Keratinocyte (primary cell): ENCODE results near the gene ROR2. TPM values are rescaled to one million over a fixed set of nuclear protein-coding genes. Genes with fewer than 3 reads are reported as not detected.
"Not testable (repeated sequence)": the region's sequence is repeated elsewhere in the genome, so short reads cannot be mapped to it uniquely, and the experiment has no call there.

Experiments
- DNase-seq: peaks from one replicate; pipeline ENCODE4 v3.0.0-alpha.2; 2011; ENCODE audit warnings: low read depth, missing footprints, low spot score
- FAIRE-seq: peaks from 2 replicates; lab custom pipeline; 2011; peaks lifted over from hg19 to GRCh38; lab: Jason Lieb, UNC
- H2AFZ ChIP-seq: 2 replicates; pipeline ENCODE4 v1.6.0; 2012; ENCODE audit warnings: low read length, control low read depth, inconsistent platforms; ENCODE audit not compliant: control insufficient read depth
- H3K27ac ChIP-seq: 2 replicates; pipeline ENCODE4 v1.5.1; 2011; ENCODE audit warnings: low read length; ENCODE audit not compliant: control insufficient read depth, insufficient read depth
- H3K27me3 ChIP-seq: 3 replicates; pipeline ENCODE4 v1.6.0; 2011; ENCODE audit warnings: low read length; ENCODE audit not compliant: control insufficient read depth, insufficient read depth; ENCODE audit errors: extremely low read depth
- H3K36me3 ChIP-seq, 2 experiments: 2 replicates in 1 of 2; 3 replicates in 1 of 2; pipeline ENCODE4 v1.5.1; 2011; ENCODE audit warnings: low read length in 2 of 2, mild to moderate bottlenecking in 1 of 2; ENCODE audit not compliant: control insufficient read depth in 2 of 2, insufficient read depth in 2 of 2; ENCODE audit errors: extremely low read depth in 1 of 2
- H3K4me1 ChIP-seq: 3 replicates; pipeline ENCODE4 v1.5.1; 2011; ENCODE audit warnings: low read length; ENCODE audit not compliant: control insufficient read depth, insufficient read depth; ENCODE audit errors: extremely low read depth
- H3K4me2 ChIP-seq: 3 replicates; pipeline ENCODE4 v1.6.0; 2011; ENCODE audit warnings: low read depth, low read length; ENCODE audit not compliant: control insufficient read depth, insufficient read depth; ENCODE audit errors: extremely low read depth
- H3K4me3 ChIP-seq, 3 experiments: fragments of 200-600 bp in 1 of 3; sonication (generic) in 1 of 3; 2 replicates in 2 of 3; 3 replicates in 1 of 3; pipeline ENCODE4 v1.5.1; 2011 to 2016; ENCODE audit warnings: low read length in 3 of 3, mild to moderate bottlenecking in 3 of 3, control low read depth in 2 of 3, inconsistent platforms in 1 of 3, low read depth in 1 of 3, mixed read lengths in 1 of 3, mixed run types in 1 of 3, moderate library complexity in 1 of 3; ENCODE audit not compliant: control insufficient read depth in 2 of 3, insufficient read depth in 2 of 3; ENCODE audit errors: extremely low read depth in 1 of 3
- H3K79me2 ChIP-seq: 2 replicates; pipeline ENCODE4 v1.6.0; 2012; ENCODE audit warnings: low read length; ENCODE audit not compliant: control insufficient read depth, insufficient read depth
- H3K9ac ChIP-seq: 3 replicates; pipeline ENCODE4 v1.6.0; 2011; ENCODE audit warnings: low read length; ENCODE audit not compliant: control insufficient read depth, insufficient read depth; ENCODE audit errors: extremely low read depth
- H3K9me1 ChIP-seq: 3 replicates; pipeline ENCODE4 v1.6.0; 2011; ENCODE audit warnings: low read length; ENCODE audit not compliant: control insufficient read depth, insufficient read depth; ENCODE audit errors: extremely low read depth
- H3K9me3 ChIP-seq: 2 replicates; pipeline ENCODE4 v1.5.1; 2012; ENCODE audit warnings: low read depth, low read length; ENCODE audit not compliant: control insufficient read depth
- H4K20me1 ChIP-seq: 3 replicates; pipeline ENCODE4 v1.6.0; 2011; ENCODE audit warnings: low read length; ENCODE audit not compliant: control insufficient read depth, insufficient read depth; ENCODE audit errors: extremely low read depth
- CTCF ChIP-seq, 3 experiments: IDR thresholded peaks in 1 of 3; conservative IDR thresholded peaks in 1 of 3; optimal IDR thresholded peaks in 1 of 3; 2 replicates in 2 of 3; 3 replicates in 1 of 3; pipeline versions ENCODE3 to v1.5.1; 2011; ENCODE audit warnings: low read length in 3 of 3, mild to moderate bottlenecking in 3 of 3, moderate library complexity in 2 of 3, control low read depth in 1 of 3, inconsistent platforms in 1 of 3; ENCODE audit not compliant: insufficient read depth in 2 of 3; ENCODE audit errors: extremely low read depth in 1 of 3
- EZH2 ChIP-seq: IDR thresholded peaks from one replicate; pipeline ENCODE4 v1.6.1; 2012; ENCODE audit warnings: inconsistent platforms, mild to moderate bottlenecking, low read length, moderate library complexity
- dilution Hi-C: fragments of 300-500 bp; cut with MboI; formaldehyde crosslinking; loops from one replicate; pipeline ENCODE4 v1.7.0; 2020; ENCODE audit warnings: low sequenced_read_pairs; ENCODE audit not compliant: extremely low pct_ligation_motif_present
- polyA plus RNA-seq, 5 experiments: library from polyadenylated mRNA; depleted of rRNA in 3 of 5; stranded (reverse) in 3 of 5; stranded (forward) in 1 of 5; unstranded in 1 of 5; fragments of >200 nt; gene quantifications; 1 replicate in 1 of 5; 2 replicates in 3 of 5; 3 replicates in 1 of 5; pipeline versions ENCODE4 v1.2.1 to v1.2.3, GENCODE V29; 2011 to 2012; ENCODE audit warnings: missing spikeins in 2 of 5, low read depth in 1 of 5, low replicate concordance in 1 of 5

ROR2 gene
- polyA plus RNA-seq, 1 donor (not counting 4 experiments of a cell fraction or from before 2014, with no cell fraction given) = 0.22 TPM

- FAIRE-seq (no peak), DNase-seq (no peak)
- Histone ChIP-seq H3K9ac (no peak overlapping the region), H4K20me1 (no peaks in the 10 kb centered on the region), H3K27ac (no peak overlapping the region), H3K9me3 (no peaks in the 10 kb centered on the region), H3K9me1 (no peaks in the 10 kb centered on the region), H3K79me2 (no peaks in the 10 kb centered on the region), H3K27me3 (no peaks in the 10 kb centered on the region), H2AFZ (no peak overlapping the region), H3K36me3 (no peaks in the 10 kb centered on the region), H3K4me1 (no peaks in the 10 kb centered on the region), H3K4me2 (no peak overlapping the region), H3K4me3 (no peak overlapping the region)
- dilution Hi-C loops = no loop called here
- no peak for TF ChIP-seq EZH2
- no peak for TF ChIP-seq CTCF (optimal IDR thresholded peaks at IDR 0.05 in 1 of 3, IDR thresholded peaks at IDR 0.05 in 1 of 3, conservative IDR thresholded peaks at IDR 0.05 in 1 of 3; ENCODE audit: extremely low read depth in 1 of 3, insufficient read depth in 2 of 3, low read length in 3 of 3)
Measured at GRCh38 chr9:91985692-91986091, 35.7 kb upstream of the ROR2 start.

DNA sequence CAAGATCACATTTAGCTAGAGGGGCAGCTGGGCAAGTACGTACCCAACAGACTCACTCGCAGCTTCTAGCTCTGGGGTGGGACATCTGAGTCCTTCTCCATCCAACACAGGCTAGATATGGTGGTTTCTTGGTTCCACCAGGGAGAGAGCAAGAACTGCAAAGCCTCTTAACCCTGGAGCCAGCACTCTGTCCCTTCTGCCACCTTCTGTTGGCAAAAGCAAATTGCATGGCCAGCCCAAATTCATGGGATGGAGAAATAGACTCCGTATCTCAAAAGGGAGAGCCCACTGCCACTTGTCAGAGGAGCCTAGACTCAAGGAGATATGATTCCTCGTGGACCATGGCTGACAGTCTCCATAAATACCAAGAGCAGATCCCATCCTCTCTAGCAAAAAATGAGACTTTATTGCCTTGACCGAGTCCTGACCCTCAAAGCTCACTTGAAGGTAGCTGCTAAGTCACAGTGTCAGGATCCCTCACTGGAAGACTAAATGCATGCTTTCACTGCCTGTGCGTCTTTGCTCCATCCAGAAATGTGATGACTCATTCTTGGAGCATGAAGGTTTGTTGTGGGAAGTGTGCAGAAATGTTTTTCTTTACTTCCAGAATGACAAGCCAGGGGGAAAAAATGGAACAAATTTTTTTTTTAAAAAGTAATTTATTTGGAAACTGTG lies 28.8 kb upstream of the ROR2 start:
- H3K9ac ChIP-seq = no peak overlapping the region
- DNase-seq (no peak), FAIRE-seq (peak; percentile 34)
- dilution Hi-C loops = no loop called here
- no peak overlapping the region for H3K4me2 ChIP-seq
- no peaks in the 10 kb centered on the region for H3K9me3 ChIP-seq
- peaks cover 6% of the 10 kb centered on the region for H3K4me1 ChIP-seq
- H2AFZ ChIP-seq = no peak overlapping the region
- no peak overlapping the region for H3K27ac ChIP-seq
- H3K9me1 ChIP-seq = no peaks in the 10 kb centered on the region
- no peak overlapping the region for H3K4me3 ChIP-seq
- H3K27me3 ChIP-seq = no peaks in the 10 kb centered on the region
- H3K79me2 ChIP-seq = no peaks in the 10 kb centered on the region
- no peaks in the 10 kb centered on the region for H4K20me1 ChIP-seq
- no peaks in the 10 kb centered on the region for H3K36me3 ChIP-seq
- TF ChIP-seq EZH2 (no peak), CTCF (optimal IDR thresholded peaks at IDR 0.05 in 1 of 3, IDR thresholded peaks at IDR 0.05 in 1 of 3, conservative IDR thresholded peaks at IDR 0.05 in 1 of 3; ENCODE audit: extremely low read depth in 1 of 3, insufficient read depth in 2 of 3, low read length in 3 of 3) (peak; percentile 10 to 20 (median 19))

- H3K4me1 ChIP-seq, H3K79me2 ChIP-seq, H3K9me3 ChIP-seq, FAIRE-seq, H3K9ac ChIP-seq, H3K27ac ChIP-seq, H3K27me3 ChIP-seq, dilution Hi-C loops, H4K20me1 ChIP-seq, H3K4me3 ChIP-seq, DNase-seq, H3K4me2 ChIP-seq, H3K9me1 ChIP-seq, H3K36me3 ChIP-seq, H2AFZ ChIP-seq: not testable (repeated sequence)
Measured at GRCh38 chr9:91975254-91975653, 25.2 kb upstream of the ROR2 start.
